ENCODE results near the gene SNHG17.

DNA sequence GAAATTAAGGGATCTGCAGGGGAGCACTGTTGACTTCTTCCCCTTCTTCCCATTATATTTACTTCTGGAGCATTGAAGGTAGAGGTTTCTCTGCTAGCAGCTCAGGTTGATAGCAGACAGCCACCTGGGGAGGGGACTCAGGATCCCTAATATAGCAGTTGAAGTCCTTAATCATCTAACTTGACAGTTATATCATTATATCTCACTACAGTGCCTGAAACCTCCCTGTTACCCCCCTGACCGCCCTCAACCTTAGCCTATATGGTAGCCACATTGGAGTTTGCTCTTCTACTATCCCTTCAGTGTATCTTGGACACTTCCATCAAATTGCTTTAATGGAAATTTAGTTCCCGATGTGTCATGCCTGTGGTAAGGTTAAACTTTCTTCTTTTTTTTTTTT is 44.5 kb upstream of the SNHG17 start:
- TF ChIP-seq, protein P1, sequence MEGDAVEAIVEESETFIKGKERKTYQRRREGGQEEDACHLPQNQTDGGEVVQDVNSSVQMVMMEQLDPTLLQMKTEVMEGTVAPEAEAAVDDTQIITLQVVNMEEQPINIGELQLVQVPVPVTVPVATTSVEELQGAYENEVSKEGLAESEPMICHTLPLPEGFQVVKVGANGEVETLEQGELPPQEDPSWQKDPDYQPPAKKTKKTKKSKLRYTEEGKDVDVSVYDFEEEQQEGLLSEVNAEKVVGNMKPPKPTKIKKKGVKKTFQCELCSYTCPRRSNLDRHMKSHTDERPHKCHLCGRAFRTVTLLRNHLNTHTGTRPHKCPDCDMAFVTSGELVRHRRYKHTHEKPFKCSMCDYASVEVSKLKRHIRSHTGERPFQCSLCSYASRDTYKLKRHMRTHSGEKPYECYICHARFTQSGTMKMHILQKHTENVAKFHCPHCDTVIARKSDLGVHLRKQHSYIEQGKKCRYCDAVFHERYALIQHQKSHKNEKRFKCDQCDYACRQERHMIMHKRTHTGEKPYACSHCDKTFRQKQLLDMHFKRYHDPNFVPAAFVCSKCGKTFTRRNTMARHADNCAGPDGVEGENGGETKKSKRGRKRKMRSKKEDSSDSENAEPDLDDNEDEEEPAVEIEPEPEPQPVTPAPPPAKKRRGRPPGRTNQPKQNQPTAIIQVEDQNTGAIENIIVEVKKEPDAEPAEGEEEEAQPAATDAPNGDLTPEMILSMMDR (IDR thresholded peaks at IDR 0.05), result no peak
- TF ChIP-seq POLR2A (IDR thresholded peaks at IDR 0.05), result no peak
